Tibial nerve (tissue), 3 donors: ENCODE measurements around the gene RASGEF1B.

Experiments used
- EP300 ChIP-seq, 2 donors: sonication (generic); formaldehyde crosslinking; IDR thresholded peaks; one replicate each; pipeline ENCODE4 v1.6.1; 2017; ENCODE audit warnings: antibody characterized with exemption in 2 of 2, mild to moderate bottlenecking in 1 of 2
- POLR2A ChIP-seq, 2 donors: fragments of 450-650 bp; IDR thresholded peaks; one replicate each; pipeline ENCODE4 v1.6.1; 2017; ENCODE audit warnings: antibody characterized with exemption in 2 of 2, mild to moderate bottlenecking in 2 of 2, moderate library complexity in 2 of 2

DNA sequence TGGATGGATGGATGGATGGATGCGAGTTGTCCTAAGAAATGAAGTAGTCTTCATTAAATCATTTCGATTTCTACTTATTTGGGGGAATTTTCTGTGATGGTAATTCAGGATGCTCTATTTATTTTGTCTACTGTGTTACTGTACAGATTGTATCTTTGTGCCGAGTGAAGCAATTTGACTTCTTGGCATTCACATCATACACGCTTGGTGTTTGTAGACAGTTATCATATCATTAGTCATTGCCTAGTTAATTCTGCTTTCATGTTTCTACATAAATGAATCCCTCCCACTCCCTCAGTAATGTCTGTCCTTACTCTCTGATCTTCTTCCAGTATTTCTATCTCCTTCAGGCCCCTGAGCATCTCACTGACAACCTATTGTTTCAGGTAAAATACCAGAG is 64.0 kb downstream of the RASGEF1B start:
- TF ChIP-seq POLR2A (IDR thresholded peaks at IDR 0.05) (no peak), EP300 (IDR thresholded peaks at IDR 0.05) (no peak)
